Measurements from ENCODE around the gene MFN2. TPM values are rescaled to one million over a fixed set of nuclear protein-coding genes. Genes with fewer than 3 reads are reported as not detected.

Gene MFN2
- total and polyA plus RNA-seq, 9 of the 15 experiments (the other 6 are each of a cell fraction or from before 2014, with no cell fraction given) = 10.5 to 158 (median 87.1) TPM

- TF ChIP-seq, protein P1, sequence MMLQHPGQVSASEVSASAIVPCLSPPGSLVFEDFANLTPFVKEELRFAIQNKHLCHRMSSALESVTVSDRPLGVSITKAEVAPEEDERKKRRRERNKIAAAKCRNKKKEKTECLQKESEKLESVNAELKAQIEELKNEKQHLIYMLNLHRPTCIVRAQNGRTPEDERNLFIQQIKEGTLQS (IDR thresholded peaks at IDR 0.05) = peak; percentile 31; the same call in 1 of the 2 replicates
- TF ChIP-seq, protein P1 (CRISPR knock-in tag; conservative IDR thresholded peaks at IDR 0.05) = no peak
- TF ChIP-seq PTTG1 (tag; IDR thresholded peaks at IDR 0.05; ENCODE audit: low read depth) (no peak), ZNF75A (CRISPR knock-in tag; IDR thresholded peaks at IDR 0.05) (no peak), ETV6 (IDR thresholded peaks at IDR 0.05; ENCODE audit: borderline replicate concordance in 1 of 2, low read depth in 2 of 2, low read length in 1 of 2) (no peak), ETV6 (CRISPR knock-in tag; IDR thresholded peaks at IDR 0.05; ENCODE audit: borderline replicate concordance) (no peak), ZC3H4 (CRISPR knock-in tag; IDR thresholded peaks at IDR 0.05; ENCODE audit: borderline replicate concordance) (no peak), RBM14 (IDR thresholded peaks at IDR 0.05; ENCODE audit: borderline replicate concordance, insufficient read depth, low read depth, low read length) (no peak), TEAD4 (IDR thresholded peaks at IDR 0.05; ENCODE audit: low read length) (no peak), TEAD4 (CRISPR knock-in tag; IDR thresholded peaks at IDR 0.05; ENCODE audit: borderline replicate concordance) (no peak), TAF7 (tag; IDR thresholded peaks at IDR 0.05) (no peak), HOMEZ (CRISPR knock-in tag; IDR thresholded peaks at IDR 0.05) (no peak), FOSL1 (tag; conservative IDR thresholded peaks at IDR 0.05) (no peak), GABPB2 (CRISPR knock-in tag; conservative IDR thresholded peaks at IDR 0.05) (no peak), NUFIP1 (IDR thresholded peaks at IDR 0.05; ENCODE audit: partially characterized antibody) (no peak), CEBPB (tag; IDR thresholded peaks at IDR 0.05) (peak; percentile 23; the same call in 1 of the 2 replicates)
- TF ChIP-seq, protein P2, sequence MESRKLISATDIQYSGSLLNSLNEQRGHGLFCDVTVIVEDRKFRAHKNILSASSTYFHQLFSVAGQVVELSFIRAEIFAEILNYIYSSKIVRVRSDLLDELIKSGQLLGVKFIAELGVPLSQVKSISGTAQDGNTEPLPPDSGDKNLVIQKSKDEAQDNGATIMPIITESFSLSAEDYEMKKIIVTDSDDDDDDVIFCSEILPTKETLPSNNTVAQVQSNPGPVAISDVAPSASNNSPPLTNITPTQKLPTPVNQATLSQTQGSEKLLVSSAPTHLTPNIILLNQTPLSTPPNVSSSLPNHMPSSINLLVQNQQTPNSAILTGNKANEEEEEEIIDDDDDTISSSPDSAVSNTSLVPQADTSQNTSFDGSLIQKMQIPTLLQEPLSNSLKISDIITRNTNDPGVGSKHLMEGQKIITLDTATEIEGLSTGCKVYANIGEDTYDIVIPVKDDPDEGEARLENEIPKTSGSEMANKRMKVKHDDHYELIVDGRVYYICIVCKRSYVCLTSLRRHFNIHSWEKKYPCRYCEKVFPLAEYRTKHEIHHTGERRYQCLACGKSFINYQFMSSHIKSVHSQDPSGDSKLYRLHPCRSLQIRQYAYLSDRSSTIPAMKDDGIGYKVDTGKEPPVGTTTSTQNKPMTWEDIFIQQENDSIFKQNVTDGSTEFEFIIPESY (CRISPR knock-in tag; IDR thresholded peaks at IDR 0.05) = 0 out of 2 replicates have a peak, but pooled peaks have one; percentile 8
- TF ChIP-seq, protein P3, sequence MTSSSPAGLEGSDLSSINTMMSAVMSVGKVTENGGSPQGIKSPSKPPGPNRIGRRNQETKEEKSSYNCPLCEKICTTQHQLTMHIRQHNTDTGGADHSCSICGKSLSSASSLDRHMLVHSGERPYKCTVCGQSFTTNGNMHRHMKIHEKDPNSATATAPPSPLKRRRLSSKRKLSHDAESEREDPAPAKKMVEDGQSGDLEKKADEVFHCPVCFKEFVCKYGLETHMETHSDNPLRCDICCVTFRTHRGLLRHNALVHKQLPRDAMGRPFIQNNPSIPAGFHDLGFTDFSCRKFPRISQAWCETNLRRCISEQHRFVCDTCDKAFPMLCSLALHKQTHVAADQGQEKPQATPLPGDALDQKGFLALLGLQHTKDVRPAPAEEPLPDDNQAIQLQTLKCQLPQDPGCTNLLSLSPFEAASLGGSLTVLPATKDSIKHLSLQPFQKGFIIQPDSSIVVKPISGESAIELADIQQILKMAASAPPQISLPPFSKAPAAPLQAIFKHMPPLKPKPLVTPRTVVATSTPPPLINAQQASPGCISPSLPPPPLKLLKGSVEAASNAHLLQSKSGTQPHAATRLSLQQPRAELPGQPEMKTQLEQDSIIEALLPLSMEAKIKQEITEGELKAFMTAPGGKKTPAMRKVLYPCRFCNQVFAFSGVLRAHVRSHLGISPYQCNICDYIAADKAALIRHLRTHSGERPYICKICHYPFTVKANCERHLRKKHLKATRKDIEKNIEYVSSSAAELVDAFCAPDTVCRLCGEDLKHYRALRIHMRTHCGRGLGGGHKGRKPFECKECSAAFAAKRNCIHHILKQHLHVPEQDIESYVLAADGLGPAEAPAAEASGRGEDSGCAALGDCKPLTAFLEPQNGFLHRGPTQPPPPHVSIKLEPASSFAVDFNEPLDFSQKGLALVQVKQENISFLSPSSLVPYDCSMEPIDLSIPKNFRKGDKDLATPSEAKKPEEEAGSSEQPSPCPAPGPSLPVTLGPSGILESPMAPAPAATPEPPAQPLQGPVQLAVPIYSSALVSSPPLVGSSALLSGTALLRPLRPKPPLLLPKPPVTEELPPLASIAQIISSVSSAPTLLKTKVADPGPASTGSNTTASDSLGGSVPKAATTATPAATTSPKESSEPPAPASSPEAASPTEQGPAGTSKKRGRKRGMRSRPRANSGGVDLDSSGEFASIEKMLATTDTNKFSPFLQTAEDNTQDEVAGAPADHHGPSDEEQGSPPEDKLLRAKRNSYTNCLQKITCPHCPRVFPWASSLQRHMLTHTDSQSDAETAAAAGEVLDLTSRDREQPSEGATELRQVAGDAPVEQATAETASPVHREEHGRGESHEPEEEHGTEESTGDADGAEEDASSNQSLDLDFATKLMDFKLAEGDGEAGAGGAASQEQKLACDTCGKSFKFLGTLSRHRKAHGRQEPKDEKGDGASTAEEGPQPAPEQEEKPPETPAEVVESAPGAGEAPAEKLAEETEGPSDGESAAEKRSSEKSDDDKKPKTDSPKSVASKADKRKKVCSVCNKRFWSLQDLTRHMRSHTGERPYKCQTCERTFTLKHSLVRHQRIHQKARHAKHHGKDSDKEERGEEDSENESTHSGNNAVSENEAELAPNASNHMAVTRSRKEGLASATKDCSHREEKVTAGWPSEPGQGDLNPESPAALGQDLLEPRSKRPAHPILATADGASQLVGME (CRISPR knock-in tag; IDR thresholded peaks at IDR 0.05) = no peak
Measured at GRCh38 chr1:11984121-11984520, 3.9 kb downstream of the MFN2 start (continued).
